HepG2 (cell line): Measurements from ENCODE around the gene CASTOR1. TPM values are rescaled to one million over a fixed set of nuclear protein-coding genes. Genes with fewer than 3 reads are reported as not detected.
A peak's percentile ranks its signal among the peaks of the same experiment; 100 is the strongest.

ENCODE experiments used
- ATAC-seq: fragments of 200-7000 bp; cut with Tn5 transposase; 3 replicates; pipeline ENCODE4 v1.9.1; 2020; ENCODE audit warnings: mild to moderate bottlenecking, moderate library complexity
- BruUV-seq: library from RNA; stranded (reverse); fragments of 400-500 nt; replicated peaks from 2 replicates; lab custom pipeline; 2021; lab: Mats Ljungman, UMichigan
- CTCF ChIA-PET: fragments of 300-600 bp; formaldehyde crosslinking; extraction: SDS; loops from one replicate; lab custom pipeline; 2021; ENCODE audit warnings: low total read pairs, inconsistent platforms, low intra/inter-chr PET ratio; lab: Yijun Ruan, JAX
- POLR2A ChIA-PET: fragments of 350-600 bp; sonication (Branson Sonifier 250); formaldehyde crosslinking; loops from one replicate; lab custom pipeline; 2020; ENCODE audit warnings: antibody characterized with exemption, inconsistent platforms; lab: Yijun Ruan, JAX
- DNase-seq: peaks from one replicate; pipeline ENCODE4 v3.0.0-alpha.2; 2015; ENCODE audit warnings: low spot score
- FAIRE-seq: peaks from 3 replicates; lab custom pipeline; 2011; peaks lifted over from hg19 to GRCh38; lab: Jason Lieb, UNC
- H2AFZ ChIP-seq: one replicate; pipeline ENCODE4 v1.6.1; 2011; ENCODE audit warnings: low read length, inconsistent platforms
- H3K27ac ChIP-seq: fragments of 300-600 bp; 3 replicates; pipeline ENCODE4 v1.8.0; 2011; ENCODE audit warnings: mixed run types, mild to moderate bottlenecking, mixed read lengths, low read length, inconsistent platforms; ENCODE audit not compliant: insufficient read depth; ENCODE audit errors: extremely low read length
- H3K27me3 ChIP-seq, 2 experiments: fragments of 200-600 bp in 1 of 2; 2 replicates in 1 of 2; 3 replicates in 1 of 2; pipeline versions ENCODE4 v1.6.0 to v1.8.0; 2011; ENCODE audit warnings: low read length in 2 of 2, mild to moderate bottlenecking in 2 of 2, moderate library complexity in 2 of 2, inconsistent platforms in 1 of 2; ENCODE audit not compliant: insufficient read depth in 2 of 2, control insufficient read depth in 1 of 2
- H3K36me3 ChIP-seq, 2 experiments: fragments of 200-600 bp in 1 of 2; replicated peaks in 1 of 2; 2 replicates in 1 of 2; 3 replicates in 1 of 2; pipeline versions ENCODE4 v1.5.1 to v1.8.0; 2011; ENCODE audit warnings: low read length in 2 of 2, inconsistent platforms in 1 of 2; ENCODE audit not compliant: insufficient read depth in 2 of 2, control insufficient read depth in 1 of 2
- H3K4me1 ChIP-seq: 2 replicates; pipeline ENCODE4 v1.5.1; 2012; ENCODE audit warnings: low read length, inconsistent platforms; ENCODE audit not compliant: insufficient read depth
- H3K4me2 ChIP-seq: 2 replicates; pipeline ENCODE4 v1.6.0; 2011; ENCODE audit warnings: low read depth, low read length, inconsistent platforms
- H3K4me3 ChIP-seq, 3 experiments: fragments of 200-600 bp in 1 of 3; sonication (generic), shearing (Covaris generic) in 1 of 3; replicated peaks in 1 of 3; 2 replicates each; pipeline ENCODE4 v1.5.1; 2011 to 2016; ENCODE audit warnings: low read length in 3 of 3, inconsistent platforms in 2 of 3, low read depth in 2 of 3, mild to moderate bottlenecking in 2 of 3, control low read depth in 1 of 3, mixed read lengths in 1 of 3; ENCODE audit not compliant: insufficient read depth in 1 of 3
- H3K79me2 ChIP-seq: one replicate; pipeline ENCODE4 v1.6.1; 2011; ENCODE audit warnings: low read length, inconsistent platforms; ENCODE audit not compliant: insufficient read depth
- H3K9ac ChIP-seq: 2 replicates; pipeline ENCODE4 v1.6.0; 2011; ENCODE audit warnings: mild to moderate bottlenecking, low read depth, low read length, inconsistent platforms; ENCODE audit not compliant: insufficient read depth
- H3K9me3 ChIP-seq: 2 replicates; pipeline ENCODE4 v1.5.1; 2012; ENCODE audit warnings: mild to moderate bottlenecking, low read length
- H4K20me1 ChIP-seq: 2 replicates; pipeline ENCODE4 v1.6.0; 2011; ENCODE audit warnings: inconsistent platforms, mild to moderate bottlenecking, low read length, moderate library complexity; ENCODE audit not compliant: insufficient read depth
- BCL6 ChIP-seq: IDR thresholded peaks from 2 replicates; pipeline ENCODE4 v1.6.1; 2016; ENCODE audit warnings: missing genetic modification reagents, missing compliant biosample characterization
- CBX5 ChIP-seq: sonication (generic); formaldehyde crosslinking; IDR thresholded peaks from 2 replicates; pipeline ENCODE4 v1.4.0; 2020; ENCODE audit warnings: missing genetic modification reagents, borderline replicate concordance
- EEA1 ChIP-seq: sonication (generic); formaldehyde crosslinking; IDR thresholded peaks from 2 replicates; pipeline ENCODE4 v1.5.1; 2020; ENCODE audit warnings: mild to moderate bottlenecking, missing genetic modification reagents, borderline replicate concordance
- HOXD1 ChIP-seq: sonication (generic); formaldehyde crosslinking; IDR thresholded peaks from 2 replicates; pipeline ENCODE4 v1.5.0; 2020; ENCODE audit warnings: missing genetic modification reagents
- KMT2A ChIP-seq: sonication (generic); formaldehyde crosslinking; IDR thresholded peaks from 2 replicates; pipeline ENCODE4 v1.4.0; 2020; ENCODE audit warnings: missing genetic modification reagents
- MTF2 ChIP-seq: sonication (generic); formaldehyde crosslinking; IDR thresholded peaks from 2 replicates; pipeline ENCODE4 v1.5.0; 2020; ENCODE audit warnings: missing genetic modification reagents, borderline replicate concordance
- PRPF4 ChIP-seq: fragments of 200-400 bp; formaldehyde crosslinking; IDR thresholded peaks from 2 replicates; pipeline ENCODE4 v1.6.1; 2016; ENCODE audit warnings: low read length, low read depth; ENCODE audit not compliant: poor library complexity, severe bottlenecking
- SETDB1 ChIP-seq: sonication (generic); formaldehyde crosslinking; IDR thresholded peaks from 2 replicates; pipeline ENCODE4 v1.5.1; 2020; ENCODE audit warnings: missing genetic modification reagents, mild to moderate bottlenecking, borderline replicate concordance
- SIN3B ChIP-seq: fragments of 150-350 bp; IDR thresholded peaks from 2 replicates; pipeline ENCODE4 v1.6.1; 2014; ENCODE audit warnings: low read length
- SP2 ChIP-seq: sonication (generic); formaldehyde crosslinking; IDR thresholded peaks from 2 replicates; pipeline ENCODE4 v1.5.1; 2020; ENCODE audit warnings: mild to moderate bottlenecking, missing genetic modification reagents
- SP5 ChIP-seq: IDR thresholded peaks from 2 replicates; pipeline ENCODE4 v1.6.1; 2016; ENCODE audit warnings: low read depth, borderline replicate concordance
- ZEB1 ChIP-seq: IDR thresholded peaks from 2 replicates; pipeline ENCODE4 v1.6.1; 2012; ENCODE audit warnings: mild to moderate bottlenecking, low read depth, inconsistent platforms; ENCODE audit not compliant: insufficient replicate concordance
- ZKSCAN8 ChIP-seq: IDR thresholded peaks from 2 replicates; pipeline ENCODE4 v1.6.1; 2016; ENCODE audit warnings: borderline replicate concordance, missing genetic modification reagents, missing compliant biosample characterization
- ZNF318 ChIP-seq: sonication (generic); formaldehyde crosslinking; IDR thresholded peaks from 2 replicates; pipeline ENCODE4 v1.4.0; 2020; ENCODE audit warnings: mild to moderate bottlenecking, missing genetic modification reagents
- ZSCAN29 ChIP-seq: sonication (generic); formaldehyde crosslinking; conservative IDR thresholded peaks from 2 replicates; pipeline ENCODE4 v1.4.0; 2020; ENCODE audit warnings: mild to moderate bottlenecking, missing genetic modification reagents
- ZSCAN30 ChIP-seq: sonication (generic); formaldehyde crosslinking; IDR thresholded peaks from 2 replicates; pipeline ENCODE4 v1.5.0; 2020; ENCODE audit warnings: mild to moderate bottlenecking, missing genetic modification reagents
- WGBS: methylation state at CpG from one replicate; pipeline ENCODE4 v1.1.6; 2017; ENCODE audit warnings: low lambda C conversion rate; 5-methylcytosine and 5-hydroxymethylcytosine counted together
- in situ Hi-C: cut with HindIII; loops from 2 replicates; pipeline ENCODE4 v1.10.0; 2017; ENCODE audit warnings: low pct_unique_long_range_greater_than_20kb; ENCODE audit not compliant: extremely low pct_ligation_motif_present
- intact Hi-C: fragments of 100-400 bp; cut with micrococcal nuclease; formaldehyde crosslinking; loops from one replicate; pipeline ENCODE4 v1.10.0; 2022; ENCODE audit not compliant: unreplicated experiment
- polyA plus RNA-seq, 8 experiments: library from polyadenylated mRNA; depleted of rRNA in 3 of 8; stranded (reverse) in 7 of 8; unstranded in 1 of 8; fragments of >200 nt; fragmentation: Illumina TruSeq in 4 of 8; extraction: Trizol in 4 of 8; gene quantifications; 2 replicates each; pipeline versions ENCODE4 v1.2.1 to v1.2.3, GENCODE V29; 2011 to 2016; ENCODE audit warnings: low read depth in 4 of 8, missing spikeins in 1 of 8, mixed read lengths in 1 of 8; ENCODE audit not compliant: insufficient read depth in 1 of 8
- total RNA-seq, 5 experiments: library from RNA; depleted of rRNA; stranded (reverse); fragments of >200 nt; fragmentation: Illumina TruSeq; extraction: Trizol; gene quantifications; 2 replicates each; pipeline ENCODE4 v1.2.3, GENCODE V29; 2016; ENCODE audit warnings: low read depth in 1 of 5
- TF ChIP-seq, protein P1 (sequence below): fragments of 450-650 bp; IDR thresholded peaks from 2 replicates; pipeline ENCODE4 v1.6.1; 2017

Gene CASTOR1
- total and polyA plus RNA-seq, 2 of the 13 experiments (the other 11 are each of a cell fraction or from before 2014, with no cell fraction given) = 2.6 to 4.4 TPM

DNA sequence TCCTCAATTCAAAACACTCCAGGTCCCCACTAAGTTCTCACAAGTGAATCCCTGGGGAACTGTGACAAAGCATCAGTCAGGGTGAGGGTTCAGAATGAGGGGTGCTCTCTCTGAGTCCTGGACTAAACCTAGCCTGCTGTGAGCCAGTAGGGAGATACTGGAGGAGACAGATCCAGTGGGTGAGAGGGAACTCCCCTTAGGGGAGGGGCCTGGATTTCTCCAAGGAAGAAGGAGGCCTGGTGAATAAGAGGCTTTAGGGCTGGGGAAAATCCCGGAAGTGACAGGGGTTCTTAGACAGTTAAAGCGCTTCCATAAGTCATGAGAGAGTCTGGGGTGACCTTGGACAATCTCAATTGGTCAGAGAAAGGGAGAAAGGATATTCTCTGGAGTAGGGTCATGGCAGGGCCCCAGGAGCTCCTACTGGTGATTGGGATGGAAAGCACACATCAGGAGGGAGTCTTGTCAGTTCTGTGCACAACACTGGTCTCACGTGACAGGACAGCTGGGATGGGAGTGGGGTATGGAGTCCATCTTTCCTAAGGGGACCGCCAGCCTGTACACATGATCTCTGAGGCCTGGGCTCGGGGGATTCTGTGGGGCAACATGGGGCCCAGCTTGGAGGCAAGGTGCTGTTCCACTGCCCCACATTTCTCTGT, 35.9 kb upstream of the CASTOR1 start:
- Histone ChIP-seq H3K27ac (no peak overlapping the region), H3K9ac (no peak overlapping the region; the same call in 1 of the 2 replicates), H3K79me2 (no peaks in the 10 kb centered on the region), H3K4me1 (peaks cover 42% of the 10 kb centered on the region), H2AFZ (no peak overlapping the region), H3K9me3 (no peaks in the 10 kb centered on the region), H3K4me2 (peak overlapping the region; percentile 70), H4K20me1 (no peaks in the 10 kb centered on the region), H3K27me3 (no peaks in the 10 kb centered on the region; a peak in 1 of 5 replicates), H3K4me3 (peak overlapping the region in 1 of 3 experiments; percentile 89; a peak in 1 of 6 replicates), H3K36me3 (no peaks in the 10 kb centered on the region)
- no TSS peak for BruUV-seq
- ATAC-seq (no peak), DNase-seq (no peak), FAIRE-seq (no peak)
- intact Hi-C loops (no loop called here), in situ Hi-C loops (no loop called here)
- 85% methylated on average over 3 of the region's 5 CpGs for WGBS
- ChIA-PET CTCF (no interaction called here), POLR2A (interaction anchor here (1.1 to 3.6 kb wide), 2 partner anchors 31 to 37 kb away, joined by 3 to 39 read pairs; partner anchors contain the start of genes CCDC157 and SF3A1)
- TF ChIP-seq ZSCAN30 (CRISPR knock-in tag) (no peak), EEA1 (CRISPR knock-in tag) (no peak), SP2 (CRISPR knock-in tag) (no peak), CBX5 (no peak), SETDB1 (CRISPR knock-in tag) (no peak), ZNF318 (CRISPR knock-in tag) (no peak), SP5 (CRISPR knock-in tag) (no peak), ZSCAN29 (CRISPR knock-in tag) (no peak), HOXD1 (no peak), ZEB1 (no peak), BCL6 (CRISPR knock-in tag) (no peak), KMT2A (CRISPR knock-in tag) (no peak), SIN3B (no peak), MTF2 (no peak), ZKSCAN8 (no peak), PRPF4 (no peak)
- TF ChIP-seq, protein P1, sequence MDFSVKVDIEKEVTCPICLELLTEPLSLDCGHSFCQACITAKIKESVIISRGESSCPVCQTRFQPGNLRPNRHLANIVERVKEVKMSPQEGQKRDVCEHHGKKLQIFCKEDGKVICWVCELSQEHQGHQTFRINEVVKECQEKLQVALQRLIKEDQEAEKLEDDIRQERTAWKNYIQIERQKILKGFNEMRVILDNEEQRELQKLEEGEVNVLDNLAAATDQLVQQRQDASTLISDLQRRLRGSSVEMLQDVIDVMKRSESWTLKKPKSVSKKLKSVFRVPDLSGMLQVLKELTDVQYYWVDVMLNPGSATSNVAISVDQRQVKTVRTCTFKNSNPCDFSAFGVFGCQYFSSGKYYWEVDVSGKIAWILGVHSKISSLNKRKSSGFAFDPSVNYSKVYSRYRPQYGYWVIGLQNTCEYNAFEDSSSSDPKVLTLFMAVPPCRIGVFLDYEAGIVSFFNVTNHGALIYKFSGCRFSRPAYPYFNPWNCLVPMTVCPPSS = no peak
